ENCODE measurements around the gene TEX29.

DNA sequence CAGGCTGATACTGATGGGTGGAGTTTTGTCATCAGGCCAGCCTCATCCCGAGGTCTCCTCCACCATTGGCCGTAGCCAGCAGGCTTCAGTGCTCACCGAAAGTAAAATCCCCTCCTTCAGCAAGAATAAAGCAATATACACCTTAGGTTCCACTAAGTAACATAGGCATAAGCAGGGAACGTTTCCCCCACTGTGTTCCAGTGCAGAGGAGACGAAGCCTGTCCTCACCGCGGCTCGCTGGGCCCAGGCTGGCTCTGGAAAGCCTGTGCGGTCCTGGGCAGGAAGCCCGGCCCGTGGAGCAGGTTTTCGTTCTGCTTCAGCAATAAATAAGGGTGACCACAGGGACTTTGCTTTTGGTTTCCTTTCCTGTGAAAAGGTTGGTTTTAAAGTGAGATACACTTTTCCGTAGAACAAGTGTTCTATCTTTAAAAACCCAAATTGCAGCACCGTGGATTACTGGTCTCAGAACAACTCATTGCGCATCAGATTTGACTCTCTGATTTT is 16.3 kb upstream of the TEX29 start:
- TF ChIP-seq, protein P1, sequence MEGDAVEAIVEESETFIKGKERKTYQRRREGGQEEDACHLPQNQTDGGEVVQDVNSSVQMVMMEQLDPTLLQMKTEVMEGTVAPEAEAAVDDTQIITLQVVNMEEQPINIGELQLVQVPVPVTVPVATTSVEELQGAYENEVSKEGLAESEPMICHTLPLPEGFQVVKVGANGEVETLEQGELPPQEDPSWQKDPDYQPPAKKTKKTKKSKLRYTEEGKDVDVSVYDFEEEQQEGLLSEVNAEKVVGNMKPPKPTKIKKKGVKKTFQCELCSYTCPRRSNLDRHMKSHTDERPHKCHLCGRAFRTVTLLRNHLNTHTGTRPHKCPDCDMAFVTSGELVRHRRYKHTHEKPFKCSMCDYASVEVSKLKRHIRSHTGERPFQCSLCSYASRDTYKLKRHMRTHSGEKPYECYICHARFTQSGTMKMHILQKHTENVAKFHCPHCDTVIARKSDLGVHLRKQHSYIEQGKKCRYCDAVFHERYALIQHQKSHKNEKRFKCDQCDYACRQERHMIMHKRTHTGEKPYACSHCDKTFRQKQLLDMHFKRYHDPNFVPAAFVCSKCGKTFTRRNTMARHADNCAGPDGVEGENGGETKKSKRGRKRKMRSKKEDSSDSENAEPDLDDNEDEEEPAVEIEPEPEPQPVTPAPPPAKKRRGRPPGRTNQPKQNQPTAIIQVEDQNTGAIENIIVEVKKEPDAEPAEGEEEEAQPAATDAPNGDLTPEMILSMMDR (IDR thresholded peaks at IDR 0.05): no peak
- no peak for TF ChIP-seq EP300 (IDR thresholded peaks at IDR 0.05)
- TF ChIP-seq POLR2A (IDR thresholded peaks at IDR 0.05): no peak

All from upper lobe of left lung (tissue), 4 donors.